HG03442 (cell line): Measurements from ENCODE around the gene PXDN.

Experiments used
- ATAC-seq: cut with Tn5 transposase; IDR thresholded peaks from one replicate; pipeline ENCODE4 v1.9.1; 2021; ENCODE audit warnings: mild to moderate bottlenecking, moderate library complexity; ENCODE audit not compliant: unreplicated experiment

The PXDN gene

GRCh38 chr2:1621041-1621440, 123.3 kb downstream of the PXDN start:
- no peak for ATAC-seq

GRCh38 chr2:1620081-1620480, 124.2 kb downstream of the PXDN start:
- ATAC-seq: no peak

GRCh38 chr2:1619556-1619955, 124.8 kb downstream of the PXDN start:
- ATAC-seq: no peak

GRCh38 chr2:1618974-1619373, 125.3 kb downstream of the PXDN start:
- no peak for ATAC-seq

- ATAC-seq: no peak
Measured at GRCh38 chr2:1618191-1618961, 125.9 kb downstream of the PXDN start.

GRCh38 chr2:1617425-1618021, 126.8 kb downstream of the PXDN start:
- ATAC-seq: no peak

GRCh38 chr2:1614564-1614963, 129.8 kb downstream of the PXDN start:
- peak; percentile 66 for ATAC-seq

GRCh38 chr2:1613731-1614354, 130.5 kb downstream of the PXDN start:
- ATAC-seq: no peak

- no peak for ATAC-seq
Measured at GRCh38 chr2:1613078-1613445, 131.3 kb downstream of the PXDN start.

- no peak for ATAC-seq
Measured at GRCh38 chr2:1612391-1613077, 131.8 kb downstream of the PXDN start.

- no peak for ATAC-seq
Measured at GRCh38 chr2:1611886-1612285, 132.4 kb downstream of the PXDN start.

GRCh38 chr2:1610096-1610485, 134.2 kb downstream of the PXDN start:
- no peak for ATAC-seq

GRCh38 chr2:1609485-1610095, 134.7 kb downstream of the PXDN start:
- ATAC-seq: no peak

GRCh38 chr2:1609040-1609439, 135.3 kb downstream of the PXDN start:
- ATAC-seq: no peak

GRCh38 chr2:1607971-1608688, 136.2 kb downstream of the PXDN start:
- no peak for ATAC-seq

- ATAC-seq: no peak
Measured at GRCh38 chr2:1607236-1607920, 136.9 kb downstream of the PXDN start.

- ATAC-seq: no peak
Measured at GRCh38 chr2:1606421-1607235, 137.7 kb downstream of the PXDN start.

GRCh38 chr2:1606046-1606400, 138.3 kb downstream of the PXDN start:
- ATAC-seq: no peak
